RWPE2 (cell line): ENCODE measurements around the gene HDHD3.
"Not testable (repeated sequence)": the region's sequence is repeated elsewhere in the genome, so short reads cannot be mapped to it uniquely, and the experiment has no call there.

Experiments
- ATAC-seq: fragments of 200-7000 bp; cut with Tn5 transposase; 3 replicates; pipeline ENCODE4 v1.9.1; 2021; ENCODE audit warnings: low read depth
- DNase-seq: peaks from one replicate; pipeline ENCODE4 v3.0.0-alpha.2; 2020; ENCODE audit warnings: low spot score
- H3K27ac ChIP-seq: fragments of 450-650 bp; 2 replicates; pipeline ENCODE4 v1.5.1; 2017; ENCODE audit warnings: mild to moderate bottlenecking; ENCODE audit not compliant: poor library complexity, severe bottlenecking
- H3K27me3 ChIP-seq: fragments of 250-450 bp; sonication (Bioruptor Pico); 2 replicates; pipeline ENCODE4 v1.5.1; 2021; ENCODE audit warnings: mild to moderate bottlenecking, moderate library complexity; ENCODE audit not compliant: insufficient read depth, poor library complexity, severe bottlenecking
- H3K36me3 ChIP-seq: fragments of 250-450 bp; sonication (Bioruptor Pico); 2 replicates; pipeline ENCODE4 v1.5.1; 2020; ENCODE audit warnings: low read depth, mild to moderate bottlenecking, moderate library complexity
- H3K4me1 ChIP-seq: fragments of 250-450 bp; sonication (Bioruptor Pico); 2 replicates; pipeline ENCODE4 v1.5.1; 2021; ENCODE audit warnings: mild to moderate bottlenecking, moderate library complexity; ENCODE audit not compliant: insufficient read depth, poor library complexity, severe bottlenecking
- H3K4me3 ChIP-seq: fragments of 250-450 bp; sonication (Bioruptor Pico); 2 replicates; pipeline ENCODE4 v1.5.1; 2021; ENCODE audit warnings: mild to moderate bottlenecking, moderate library complexity; ENCODE audit not compliant: severe bottlenecking
- H3K9me3 ChIP-seq: fragments of 250-450 bp; sonication (Bioruptor Pico); 2 replicates; pipeline ENCODE4 v1.5.1; 2021; ENCODE audit warnings: mild to moderate bottlenecking, moderate library complexity; ENCODE audit not compliant: severe bottlenecking
- CTCF ChIP-seq: fragments of 450-650 bp; IDR thresholded peaks from one replicate; pipeline ENCODE4 v1.5.1; 2017; ENCODE audit warnings: mild to moderate bottlenecking, moderate library complexity; ENCODE audit not compliant: poor library complexity, severe bottlenecking

HDHD3 gene

GRCh38 chr9:113370806-113371325 lies 5.9 kb downstream of the HDHD3 start:
- H3K9me3 ChIP-seq, result no peaks in the 10 kb centered on the region
- ATAC-seq, result no peak
- H3K4me1 ChIP-seq, result no peaks in the 10 kb centered on the region
- no peaks in the 10 kb centered on the region for H3K27me3 ChIP-seq
- DNase-seq, result no peak
- H3K27ac ChIP-seq, result no peak overlapping the region
- no peak overlapping the region for H3K4me3 ChIP-seq
- no peak for TF ChIP-seq CTCF
- no peaks in the 10 kb centered on the region for H3K36me3 ChIP-seq

- Histone ChIP-seq H3K9me3 (no peaks in the 10 kb centered on the region), H3K36me3 (no peaks in the 10 kb centered on the region), H3K4me3 (no peak overlapping the region), H3K4me1 (no peaks in the 10 kb centered on the region), H3K27ac (no peak overlapping the region), H3K27me3 (no peaks in the 10 kb centered on the region)
- DNase-seq, result no peak
- TF ChIP-seq CTCF, result no peak
- no peak for ATAC-seq
These were observed 7.0 kb downstream of the HDHD3 start for GRCh38 chr9:113369855-113370140.

GRCh38 chr9:113368982-113369854 lies 7.6 kb downstream of the HDHD3 start:
- ATAC-seq (no peak), DNase-seq (no peak)
- Histone ChIP-seq H3K27ac (no peak overlapping the region), H3K4me3 (no peak overlapping the region), H3K9me3 (no peaks in the 10 kb centered on the region), H3K27me3 (no peaks in the 10 kb centered on the region), H3K4me1 (no peaks in the 10 kb centered on the region), H3K36me3 (no peaks in the 10 kb centered on the region)
- no peak for TF ChIP-seq CTCF

- H3K27ac ChIP-seq, result no peak overlapping the region
- no peak for TF ChIP-seq CTCF
- no peaks in the 10 kb centered on the region for H3K9me3 ChIP-seq
- no peaks in the 10 kb centered on the region for H3K4me1 ChIP-seq
- ATAC-seq (no peak), DNase-seq (no peak)
- no peaks in the 10 kb centered on the region for H3K27me3 ChIP-seq
- H3K36me3 ChIP-seq, result no peaks in the 10 kb centered on the region
- no peak overlapping the region for H3K4me3 ChIP-seq
These were observed 8.3 kb downstream of the HDHD3 start for GRCh38 chr9:113368348-113368981.

GRCh38 chr9:113365652-113366051 lies 11.1 kb downstream of the HDHD3 start:
- not testable (repeated sequence) for DNase-seq, H3K9me3 ChIP-seq, ATAC-seq, H3K27me3 ChIP-seq, H3K27ac ChIP-seq, H3K4me3 ChIP-seq, H3K4me1 ChIP-seq, H3K36me3 ChIP-seq
